AG04450 (cell line): ENCODE data around the gene EPB41. TPM values are rescaled to one million over a fixed set of nuclear protein-coding genes. Genes with fewer than 3 reads are reported as not detected.
"Not testable (repeated sequence)": the region's sequence is repeated elsewhere in the genome, so short reads cannot be mapped to it uniquely, and the experiment has no call there.

Source experiments
- CTCF ChIA-PET: fragments of 300-600, 350-600 bp; formaldehyde crosslinking; extraction: SDS; loops from one replicate; lab custom pipeline; 2022; ENCODE audit warnings: antibody characterized with exemption, inconsistent platforms; lab: Charles Lee
- POLR2A ChIA-PET: fragments of 350-600 bp; formaldehyde crosslinking; extraction: SDS; loops from one replicate; lab custom pipeline; 2021; ENCODE audit warnings: antibody characterized with exemption, inconsistent platforms; lab: Yijun Ruan, JAX
- DNase-seq: peaks from one replicate; pipeline ENCODE4 v3.0.0-alpha.2; 2011; ENCODE audit warnings: low read depth, low spot score
- H3K27ac ChIP-seq: one replicate; pipeline ENCODE4 v1.5.1; 2012; ENCODE audit warnings: low read depth, low read length, control low read depth
- H3K27me3 ChIP-seq: one replicate; pipeline ENCODE4 v1.6.0; 2012; ENCODE audit warnings: low read length; ENCODE audit not compliant: control insufficient read depth, insufficient read depth
- H3K4me3 ChIP-seq: 2 replicates; pipeline ENCODE4 v1.5.1; 2011; ENCODE audit warnings: mild to moderate bottlenecking, low read depth, low read length, control low read depth
- H3K9me3 ChIP-seq: 2 replicates; pipeline ENCODE4 v1.5.1; 2012; ENCODE audit warnings: low read length; ENCODE audit not compliant: control insufficient read depth, insufficient read depth
- polyA plus RNA-seq: library from polyadenylated mRNA; depleted of rRNA; stranded (reverse); fragments of >200 nt; gene quantifications from 2 replicates; pipeline ENCODE4 v1.2.3, GENCODE V29; 2011
- TF ChIP-seq, protein P1 (sequence below): IDR thresholded peaks from 2 replicates; pipeline ENCODE4 v1.5.1; 2011; ENCODE audit warnings: low read depth, low read length, control low read depth, inconsistent platforms

EPB41 gene
- polyA plus RNA-seq, 1 experiment, result 7.8 TPM

DNA sequence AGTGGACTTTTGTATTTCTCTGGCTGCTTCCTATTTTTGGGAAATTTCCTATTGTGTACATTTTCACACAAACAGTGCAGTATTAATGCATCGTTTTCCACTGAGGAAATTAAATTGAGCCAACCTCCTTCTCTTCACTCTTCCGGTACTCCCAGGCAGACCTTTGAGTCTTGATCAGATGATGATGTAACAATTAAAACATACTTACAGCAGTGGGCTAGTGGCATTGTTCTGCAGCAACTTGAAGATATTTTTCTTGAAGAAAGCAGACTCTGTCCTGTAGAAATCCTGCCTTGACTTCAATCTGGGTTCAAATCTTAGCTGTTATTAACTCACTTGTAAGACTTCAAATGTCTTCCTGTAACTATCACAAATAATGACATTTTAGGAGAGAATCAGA, 228.3 kb downstream of the EPB41 start:
- DNase-seq, result no peak
- no peak overlapping the region for H3K4me3 ChIP-seq
- TF ChIP-seq, protein P1, sequence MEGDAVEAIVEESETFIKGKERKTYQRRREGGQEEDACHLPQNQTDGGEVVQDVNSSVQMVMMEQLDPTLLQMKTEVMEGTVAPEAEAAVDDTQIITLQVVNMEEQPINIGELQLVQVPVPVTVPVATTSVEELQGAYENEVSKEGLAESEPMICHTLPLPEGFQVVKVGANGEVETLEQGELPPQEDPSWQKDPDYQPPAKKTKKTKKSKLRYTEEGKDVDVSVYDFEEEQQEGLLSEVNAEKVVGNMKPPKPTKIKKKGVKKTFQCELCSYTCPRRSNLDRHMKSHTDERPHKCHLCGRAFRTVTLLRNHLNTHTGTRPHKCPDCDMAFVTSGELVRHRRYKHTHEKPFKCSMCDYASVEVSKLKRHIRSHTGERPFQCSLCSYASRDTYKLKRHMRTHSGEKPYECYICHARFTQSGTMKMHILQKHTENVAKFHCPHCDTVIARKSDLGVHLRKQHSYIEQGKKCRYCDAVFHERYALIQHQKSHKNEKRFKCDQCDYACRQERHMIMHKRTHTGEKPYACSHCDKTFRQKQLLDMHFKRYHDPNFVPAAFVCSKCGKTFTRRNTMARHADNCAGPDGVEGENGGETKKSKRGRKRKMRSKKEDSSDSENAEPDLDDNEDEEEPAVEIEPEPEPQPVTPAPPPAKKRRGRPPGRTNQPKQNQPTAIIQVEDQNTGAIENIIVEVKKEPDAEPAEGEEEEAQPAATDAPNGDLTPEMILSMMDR, result no peak
- no peak overlapping the region for H3K27ac ChIP-seq
- ChIA-PET POLR2A (interaction anchor here (0.9 kb wide), 1 partner anchor 18 kb away, joined by 4 read pairs; no protein-coding TSS in a partner anchor), CTCF (interaction anchor here (1.0 kb wide), 1 partner anchor 18 kb away, joined by 3 read pairs; no protein-coding TSS in a partner anchor)
- no peaks in the 10 kb centered on the region; the same call in 1 of the 2 replicates for H3K9me3 ChIP-seq
- no peaks in the 10 kb centered on the region for H3K27me3 ChIP-seq

DNA sequence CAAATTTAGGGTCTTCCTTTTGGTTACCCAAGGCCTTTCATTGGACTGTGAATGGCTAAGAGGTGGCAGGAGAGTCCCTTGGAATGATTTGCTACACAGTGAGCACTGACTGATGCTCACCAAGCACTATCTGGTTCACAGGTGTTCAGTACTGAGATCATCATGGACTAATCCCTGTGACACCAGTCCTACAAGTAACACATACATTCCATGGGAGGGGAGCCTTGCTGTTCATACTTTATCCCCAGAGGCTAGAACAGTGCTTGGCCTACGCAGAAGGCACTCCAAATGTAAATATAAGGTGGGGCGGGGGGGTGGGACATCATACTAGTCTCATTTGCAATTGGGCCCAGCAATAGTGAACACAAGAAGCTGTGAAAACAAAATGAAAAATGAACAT, 229.8 kb downstream of the EPB41 start:
- peaks cover 7% of the 10 kb centered on the region; the same call in 1 of the 2 replicates for H3K9me3 ChIP-seq
- no peaks in the 10 kb centered on the region for H3K27me3 ChIP-seq
- TF ChIP-seq, protein P1, result no peak
- no peak for DNase-seq
- CTCF ChIA-PET, result no interaction called here
- H3K4me3 ChIP-seq, result no peak overlapping the region
- POLR2A ChIA-PET, result interaction anchor here (0.6 kb wide), 1 partner anchor 35 kb away, joined by 3 read pairs; no protein-coding TSS in a partner anchor
- H3K27ac ChIP-seq, result no peak overlapping the region

DNA sequence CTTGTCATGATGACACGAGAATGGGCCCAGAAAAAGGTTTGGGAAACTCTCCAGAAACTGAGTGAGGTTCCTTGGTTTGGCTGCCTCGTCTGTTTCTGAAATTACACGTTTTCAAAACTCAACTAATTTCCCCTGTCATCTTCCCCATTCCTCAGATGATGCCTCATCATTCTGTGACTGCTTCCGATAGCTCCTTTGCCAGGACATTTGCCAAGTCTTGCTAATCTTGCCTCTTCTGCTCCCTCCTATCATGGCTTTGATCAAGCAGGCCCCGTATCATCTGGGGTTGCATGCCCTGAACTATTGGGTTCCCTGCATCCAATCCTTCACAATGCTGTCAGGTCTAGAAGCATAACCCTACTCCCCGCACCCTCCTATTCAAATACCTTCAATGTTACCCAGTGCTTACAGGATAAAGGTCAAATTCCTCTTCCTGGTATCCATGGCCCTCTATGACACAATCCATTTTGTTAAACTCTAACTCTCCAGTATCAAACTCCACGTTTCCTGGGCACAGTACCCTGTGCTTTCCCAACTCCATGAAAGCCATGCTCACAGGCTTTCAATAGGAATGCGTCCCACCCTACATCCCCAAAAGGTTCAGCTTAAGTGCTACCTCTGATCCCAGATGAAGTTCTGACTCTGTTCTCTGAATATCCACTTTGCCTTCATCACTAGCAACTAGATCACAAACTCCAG, 231.5 kb downstream of the EPB41 start:
- H3K4me3 ChIP-seq, result no peak overlapping the region
- ChIA-PET POLR2A (interaction anchor here (0.6 to 1.4 kb wide), 4 partner anchors 15 to 36 kb away, joined by 3 to 10 read pairs (median 4); partner anchors contain the start of gene SRSF4), CTCF (interaction anchor here (1.1 to 1.3 kb wide), 2 partner anchors 14 to 22 kb away, joined by 4 read pairs; partner anchors contain the start of gene TMEM200B)
- TF ChIP-seq, protein P1, result no peak
- DNase-seq, result peak; percentile 49
- no peaks in the 10 kb centered on the region for H3K27me3 ChIP-seq
- peak overlapping the region; percentile 90 for H3K27ac ChIP-seq
- peaks cover 7% of the 10 kb centered on the region; the same call in 1 of the 2 replicates for H3K9me3 ChIP-seq

DNA sequence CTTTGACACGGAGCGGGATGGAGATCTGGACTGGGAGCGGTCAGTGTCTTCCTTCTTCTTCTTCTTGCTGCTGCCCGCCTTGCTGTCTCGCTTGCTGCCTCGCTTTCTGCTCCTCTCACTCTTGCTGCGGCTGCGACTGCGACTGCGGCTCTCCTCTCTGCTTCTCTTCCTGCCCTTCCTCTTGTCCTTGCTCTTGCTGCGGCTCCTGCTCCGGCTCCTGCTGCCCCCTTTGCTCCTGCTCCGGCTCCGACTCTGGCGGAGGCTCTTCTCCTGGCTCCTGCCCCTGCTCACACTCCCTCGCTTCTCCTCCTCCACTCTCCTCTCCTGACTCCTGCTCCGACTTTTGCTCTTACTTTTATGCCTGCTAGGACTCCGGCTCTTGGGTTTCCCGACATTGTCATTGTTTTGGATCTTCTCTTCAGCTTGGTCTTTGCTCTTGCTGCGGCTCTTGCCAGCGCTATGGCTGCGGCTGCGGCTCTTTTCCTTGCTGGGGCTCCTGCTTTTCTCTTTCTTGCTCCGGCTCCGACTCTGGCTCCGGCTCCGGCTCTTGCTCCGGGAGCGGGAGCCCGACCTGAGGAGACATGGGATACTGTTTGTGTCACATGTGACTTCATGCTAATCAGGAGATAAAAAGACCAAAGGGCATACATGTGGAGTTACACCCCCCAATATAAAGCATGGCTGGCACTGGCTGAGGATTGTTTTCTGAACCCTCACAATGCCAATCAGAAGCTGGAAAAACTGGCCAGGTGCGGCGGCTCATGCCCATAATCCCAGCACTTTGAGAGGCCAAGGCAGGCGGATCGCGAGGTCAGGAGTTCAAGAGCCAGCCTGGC, 234.5 kb downstream of the EPB41 start:
- peaks cover 7% of the 10 kb centered on the region; the same call in 1 of the 2 replicates for H3K9me3 ChIP-seq
- TF ChIP-seq, protein P1, result no peak
- no peak overlapping the region for H3K27ac ChIP-seq
- no peak for DNase-seq
- H3K27me3 ChIP-seq, result no peaks in the 10 kb centered on the region
- POLR2A ChIA-PET, result no interaction called here
- CTCF ChIA-PET, result no interaction called here
- H3K4me3 ChIP-seq, result no peak overlapping the region

DNA sequence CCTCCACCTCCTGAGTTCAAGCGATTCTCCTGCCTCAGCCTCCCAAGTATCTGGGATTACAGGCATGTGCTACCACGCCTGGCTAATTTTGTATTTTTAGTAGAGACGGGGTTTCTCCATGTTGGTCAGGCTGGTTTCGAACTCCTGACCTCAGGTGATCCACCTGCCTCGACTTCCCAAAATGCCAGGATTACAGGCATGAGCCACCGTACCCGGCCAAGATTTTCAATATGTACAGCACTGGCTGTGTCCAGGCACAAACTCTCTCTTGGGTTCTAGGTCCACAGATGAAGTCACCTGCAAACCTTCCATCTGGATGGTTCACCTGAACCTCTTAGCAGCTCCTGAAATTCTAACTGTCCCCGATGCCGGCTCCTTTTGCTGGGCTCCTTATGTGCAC, 236.0 kb downstream of the EPB41 start:
- H3K9me3 ChIP-seq, H3K4me3 ChIP-seq, H3K27ac ChIP-seq, DNase-seq, H3K27me3 ChIP-seq, POLR2A ChIA-PET: not testable (repeated sequence)
- CTCF ChIA-PET, result interaction anchor here (0.5 to 1.2 kb wide), 2 partner anchors 26 to 268 kb away, joined by 3 to 5 read pairs; no protein-coding TSS in a partner anchor
